KMS-11 (cell line): ENCODE measurements around the gene MLKL.

Experiments
- H2AFZ ChIP-seq: fragments of 200-600 bp; sonication (generic); 2 replicates; pipeline ENCODE4 v1.6.1; 2016; ENCODE audit warnings: antibody characterized with exemption, mixed run types, low read depth
- H3K27ac ChIP-seq: fragments of 200-600 bp; sonication (generic); 2 replicates; pipeline ENCODE4 v1.6.1; 2016; ENCODE audit warnings: mild to moderate bottlenecking, mixed run types
- H3K27me3 ChIP-seq: fragments of 200-600 bp; sonication (generic); 2 replicates; pipeline ENCODE4 v1.6.1; 2017; ENCODE audit warnings: mild to moderate bottlenecking, low read depth, mixed run types, moderate library complexity; ENCODE audit not compliant: insufficient read depth
- H3K36me3 ChIP-seq: fragments of 200-600 bp; sonication (generic); 2 replicates; pipeline ENCODE4 v1.6.1; 2017; ENCODE audit warnings: mild to moderate bottlenecking, mixed run types; ENCODE audit not compliant: insufficient read depth
- H3K4me1 ChIP-seq: fragments of 200-600 bp; sonication (generic); 2 replicates; pipeline ENCODE4 v1.6.1; 2016; ENCODE audit warnings: mild to moderate bottlenecking, low read depth, mixed run types; ENCODE audit not compliant: poor library complexity, severe bottlenecking
- H3K4me2 ChIP-seq: fragments of 200-600 bp; sonication (generic); 2 replicates; pipeline ENCODE4 v1.7.0; 2016; ENCODE audit warnings: mild to moderate bottlenecking, mixed run types
- H3K4me3 ChIP-seq: fragments of 200-600 bp; sonication (generic); IDR thresholded peaks from 2 replicates; pipeline ENCODE4 v1.6.1; 2017; ENCODE audit warnings: low read depth, low read length, mixed read lengths; ENCODE audit not compliant: insufficient read depth
- H3K79me2 ChIP-seq: fragments of 200-600 bp; sonication (generic); 2 replicates; pipeline ENCODE4 v1.6.1; 2016; ENCODE audit warnings: low read depth, mixed run types; ENCODE audit not compliant: insufficient read depth
- H3K9ac ChIP-seq: fragments of 200-600 bp; sonication (generic); 2 replicates; pipeline ENCODE4 v1.6.1; 2016; ENCODE audit warnings: mild to moderate bottlenecking, mixed run types
- H4K20me1 ChIP-seq: fragments of 200-600 bp; sonication (generic); 2 replicates; pipeline ENCODE4 v1.6.1; 2016; ENCODE audit warnings: mild to moderate bottlenecking, mixed run types; ENCODE audit not compliant: insufficient read depth
- TF ChIP-seq, protein P1 (sequence below): fragments of 200-600 bp; sonication (generic); conservative IDR thresholded peaks from 2 replicates; pipeline ENCODE4 v1.6.1; 2017; ENCODE audit warnings: low read depth, mild to moderate bottlenecking, antibody characterized with exemption, low read length, moderate library complexity, mixed read lengths

The MLKL gene

DNA sequence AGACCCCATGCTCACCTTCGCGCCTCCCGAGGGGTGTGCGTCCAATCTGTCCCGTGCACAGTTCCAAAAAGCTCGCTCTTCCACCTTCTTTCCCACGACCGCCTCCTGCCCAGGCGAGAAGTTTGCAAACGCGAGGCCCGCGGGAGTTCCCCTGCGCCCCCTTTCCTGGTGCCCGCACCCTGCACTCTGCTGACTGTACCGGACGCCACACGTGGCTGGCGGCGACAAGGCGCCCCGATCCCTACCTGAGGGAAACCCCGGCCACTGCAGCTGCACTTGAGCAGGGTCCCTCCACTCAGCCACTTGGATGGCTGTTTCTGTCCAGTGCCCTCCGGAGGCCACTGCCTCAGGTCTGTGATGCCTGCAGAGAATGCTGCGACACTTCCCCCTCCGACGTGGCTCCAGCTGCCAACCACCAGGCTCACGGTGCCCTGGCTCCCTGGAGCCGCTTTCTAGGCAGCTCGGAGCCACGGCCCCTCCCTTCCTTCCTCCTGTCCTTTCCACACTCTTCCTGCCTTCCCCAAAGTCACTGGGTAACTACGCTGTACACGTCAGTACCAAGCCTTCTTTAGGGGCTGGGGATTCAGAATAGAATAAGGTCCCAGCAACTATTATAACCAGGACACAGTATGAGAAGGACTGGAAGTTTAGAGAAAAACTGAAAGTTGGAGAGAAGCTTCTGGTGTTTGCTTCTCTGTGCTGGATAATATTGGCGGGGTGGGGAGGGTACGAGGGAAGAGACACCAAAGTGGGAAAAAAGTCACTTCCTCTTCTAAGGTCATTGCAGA lies at the start of gene MLKL:
TSS of gene MLKL (minus strand) at position 425 of the 788 bp plus-strand sequence. CDS start 5,105 bp downstream, outside the sequence.
- Histone ChIP-seq H3K4me2 (peak within 1 kb of the TSS; percentile 91), H4K20me1 (no peaks in the 10 kb centered on the region), H3K4me1 (peaks cover 28% of the 10 kb centered on the region), H3K27ac (peak within 1 kb of the TSS; percentile 36), H3K27me3 (no peaks in the 10 kb centered on the region), H3K9ac (peak within 1 kb of the TSS; percentile 92), H3K4me3 (peak within 1 kb of the TSS; percentile 43), H3K36me3 (no peaks in the 10 kb centered on the region), H3K79me2 (no peaks in the 10 kb centered on the region), H2AFZ (peak within 1 kb of the TSS; percentile 95)
- TF ChIP-seq, protein P1, sequence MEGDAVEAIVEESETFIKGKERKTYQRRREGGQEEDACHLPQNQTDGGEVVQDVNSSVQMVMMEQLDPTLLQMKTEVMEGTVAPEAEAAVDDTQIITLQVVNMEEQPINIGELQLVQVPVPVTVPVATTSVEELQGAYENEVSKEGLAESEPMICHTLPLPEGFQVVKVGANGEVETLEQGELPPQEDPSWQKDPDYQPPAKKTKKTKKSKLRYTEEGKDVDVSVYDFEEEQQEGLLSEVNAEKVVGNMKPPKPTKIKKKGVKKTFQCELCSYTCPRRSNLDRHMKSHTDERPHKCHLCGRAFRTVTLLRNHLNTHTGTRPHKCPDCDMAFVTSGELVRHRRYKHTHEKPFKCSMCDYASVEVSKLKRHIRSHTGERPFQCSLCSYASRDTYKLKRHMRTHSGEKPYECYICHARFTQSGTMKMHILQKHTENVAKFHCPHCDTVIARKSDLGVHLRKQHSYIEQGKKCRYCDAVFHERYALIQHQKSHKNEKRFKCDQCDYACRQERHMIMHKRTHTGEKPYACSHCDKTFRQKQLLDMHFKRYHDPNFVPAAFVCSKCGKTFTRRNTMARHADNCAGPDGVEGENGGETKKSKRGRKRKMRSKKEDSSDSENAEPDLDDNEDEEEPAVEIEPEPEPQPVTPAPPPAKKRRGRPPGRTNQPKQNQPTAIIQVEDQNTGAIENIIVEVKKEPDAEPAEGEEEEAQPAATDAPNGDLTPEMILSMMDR: no peak; the same call in 1 of the 2 replicates

DNA sequence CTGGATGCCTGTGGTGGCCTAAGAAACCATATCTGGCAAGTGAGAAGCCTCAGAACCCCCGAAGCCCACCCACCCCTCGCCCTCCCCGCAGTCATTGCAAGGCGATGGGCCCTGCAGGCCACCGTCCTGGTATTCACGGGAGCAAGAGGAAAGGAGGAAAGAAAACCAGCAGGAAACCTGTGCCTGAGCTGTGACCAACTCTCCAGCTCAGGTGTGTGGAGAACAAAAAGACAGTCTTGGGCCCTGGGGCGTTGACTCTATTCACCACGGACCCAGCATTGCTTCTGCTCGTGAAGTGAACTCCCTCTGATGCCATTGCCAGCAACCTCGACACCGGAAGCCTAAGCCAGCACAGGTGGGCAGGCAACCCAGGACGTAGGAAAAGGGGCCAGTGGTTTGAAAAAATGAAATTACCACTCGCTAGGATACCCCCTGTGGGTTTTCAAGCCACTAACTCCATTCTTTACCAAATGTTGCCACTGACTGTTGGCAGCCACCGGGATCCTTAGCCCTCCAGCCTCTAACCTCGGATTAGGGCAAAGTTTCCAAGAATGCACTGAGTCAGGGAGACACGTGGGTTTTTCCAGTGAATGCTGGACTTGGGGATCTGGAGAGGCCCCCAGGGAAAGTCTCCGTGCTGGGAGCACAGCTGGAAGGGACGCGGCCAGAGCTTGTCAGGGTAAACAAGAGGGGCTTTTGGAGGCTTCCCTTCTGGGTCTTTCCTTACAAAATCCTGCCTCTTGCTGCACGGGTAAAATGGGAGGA lies 48.8 kb upstream of the MLKL start:
- no peaks in the 10 kb centered on the region for H3K36me3 ChIP-seq

DNA sequence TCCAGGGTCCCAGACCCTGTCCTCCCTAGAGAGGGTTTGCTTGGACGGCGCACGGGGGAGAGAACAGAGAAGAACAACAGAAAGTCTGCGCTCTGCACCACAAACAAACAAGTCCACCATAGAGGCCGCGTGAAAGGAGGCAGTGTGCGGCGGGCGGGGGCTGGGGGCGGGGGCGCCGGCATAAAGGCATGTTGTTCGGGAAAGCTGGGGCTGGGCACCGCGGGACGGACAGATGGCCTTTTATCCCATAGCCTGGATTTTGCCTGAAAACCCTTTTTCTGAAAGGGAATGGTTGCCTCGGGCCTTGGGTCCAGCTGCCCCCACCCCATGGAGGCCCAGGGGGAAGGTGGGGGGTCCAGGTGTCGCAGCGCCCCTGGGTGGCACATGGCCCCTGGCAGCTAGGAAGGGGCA lies 48.0 kb upstream of the MLKL start:
- Histone ChIP-seq H3K27me3 (no peaks in the 10 kb centered on the region), H3K79me2 (no peaks in the 10 kb centered on the region), H3K36me3 (no peaks in the 10 kb centered on the region), H3K4me1 (no peaks in the 10 kb centered on the region), H3K9ac (no peak overlapping the region), H3K4me3 (no peak overlapping the region), H4K20me1 (no peaks in the 10 kb centered on the region), H3K4me2 (no peak overlapping the region), H2AFZ (no peak overlapping the region), H3K27ac (no peak overlapping the region)
- TF ChIP-seq, protein P1: no peak

More for the DNA sequence above, 48.8 kb upstream of the MLKL start:
- TF ChIP-seq, protein P1: no peak
- Histone ChIP-seq H3K79me2 (no peaks in the 10 kb centered on the region), H2AFZ (no peak overlapping the region), H4K20me1 (no peaks in the 10 kb centered on the region), H3K27me3 (no peaks in the 10 kb centered on the region), H3K27ac (no peak overlapping the region), H3K4me1 (no peaks in the 10 kb centered on the region), H3K4me2 (no peak overlapping the region), H3K4me3 (no peak overlapping the region), H3K9ac (no peak overlapping the region)

DNA sequence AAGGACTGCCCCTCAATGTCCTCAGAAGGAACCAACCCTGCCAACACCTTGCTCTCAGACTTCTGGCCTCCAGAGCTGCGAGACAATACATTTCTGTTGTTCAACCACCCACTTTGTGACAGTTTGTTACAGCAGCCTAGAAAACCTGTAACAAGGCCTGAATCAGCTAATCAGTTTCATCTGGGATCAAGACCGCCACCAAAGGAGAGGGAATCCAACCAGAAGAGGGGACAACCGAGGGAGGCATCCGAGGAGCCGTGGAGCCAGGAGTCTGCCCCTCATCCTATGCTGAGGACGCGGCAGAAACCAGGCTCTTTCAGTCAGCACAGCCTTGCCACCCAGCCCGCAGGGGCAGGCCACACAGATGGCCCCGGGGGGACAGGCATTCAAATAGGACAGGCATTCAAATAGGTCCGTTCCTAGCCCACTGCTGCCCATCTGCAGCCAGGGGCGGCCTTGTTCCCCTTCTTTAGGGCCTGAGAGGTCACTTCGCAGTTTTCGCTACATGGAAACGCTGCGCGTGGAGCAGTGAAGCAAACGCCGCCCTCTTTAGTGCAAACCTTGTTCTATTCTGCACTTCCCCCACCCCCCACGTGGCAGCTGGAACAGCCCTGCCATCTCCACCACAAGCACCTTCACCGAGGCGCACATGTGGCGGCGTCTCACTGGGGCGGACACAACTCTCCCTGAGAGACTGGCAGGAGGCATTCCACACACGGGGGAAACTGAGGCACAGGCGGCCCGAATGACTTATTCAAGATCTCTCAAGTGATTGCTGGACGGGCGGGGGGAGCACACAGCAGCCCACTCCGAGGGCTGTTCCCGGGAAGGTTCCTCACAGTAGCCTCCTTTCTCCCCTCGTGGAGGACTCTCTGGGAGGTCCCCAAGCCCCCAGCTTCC lies 47.3 kb upstream of the MLKL start:
- Histone ChIP-seq H3K9ac (no peak overlapping the region), H3K4me3 (no peak overlapping the region), H4K20me1 (no peaks in the 10 kb centered on the region), H3K79me2 (no peaks in the 10 kb centered on the region), H3K4me2 (no peak overlapping the region), H3K4me1 (no peaks in the 10 kb centered on the region), H3K36me3 (no peaks in the 10 kb centered on the region), H3K27me3 (no peaks in the 10 kb centered on the region), H3K27ac (no peak overlapping the region), H2AFZ (no peak overlapping the region)
- TF ChIP-seq, protein P1: no peak
